ENCODE results near the gene OR10J4.
"Not testable (repeated sequence)": the region's sequence is repeated elsewhere in the genome, so short reads cannot be mapped to it uniquely, and the experiment has no call there.

Gene OR10J4

GRCh38 chr1:159444511-159444910 lies 12.5 kb downstream of the OR10J4 start:
- no peaks in the 10 kb centered on the region for H3K9me3 ChIP-seq
- TF ChIP-seq CTCF (IDR thresholded peaks at IDR 0.05; ENCODE audit: low read depth, low read length), result no peak

GRCh38 chr1:159448181-159448580 lies 16.2 kb downstream of the OR10J4 start:
- no peaks in the 10 kb centered on the region for H3K27me3 ChIP-seq
- no peaks in the 10 kb centered on the region for H3K9me3 ChIP-seq
- H3K4me1 ChIP-seq, result no peaks in the 10 kb centered on the region
- H3K36me3 ChIP-seq, result no peaks in the 10 kb centered on the region
- no peak for DNase-seq
- no peak overlapping the region for H3K4me3 ChIP-seq (ENCODE audit: low read depth, low read length)
- no peak for TF ChIP-seq CTCF (IDR thresholded peaks at IDR 0.05; ENCODE audit: low read depth, low read length)

More at GRCh38 chr1:159444511-159444910, 12.5 kb downstream of the OR10J4 start:
- no peak overlapping the region for H3K4me3 ChIP-seq (ENCODE audit: low read depth, low read length)
- no peaks in the 10 kb centered on the region for H3K27me3 ChIP-seq
- no peaks in the 10 kb centered on the region for H3K36me3 ChIP-seq
- DNase-seq, result no peak
- H3K4me1 ChIP-seq, result no peaks in the 10 kb centered on the region

DNA sequence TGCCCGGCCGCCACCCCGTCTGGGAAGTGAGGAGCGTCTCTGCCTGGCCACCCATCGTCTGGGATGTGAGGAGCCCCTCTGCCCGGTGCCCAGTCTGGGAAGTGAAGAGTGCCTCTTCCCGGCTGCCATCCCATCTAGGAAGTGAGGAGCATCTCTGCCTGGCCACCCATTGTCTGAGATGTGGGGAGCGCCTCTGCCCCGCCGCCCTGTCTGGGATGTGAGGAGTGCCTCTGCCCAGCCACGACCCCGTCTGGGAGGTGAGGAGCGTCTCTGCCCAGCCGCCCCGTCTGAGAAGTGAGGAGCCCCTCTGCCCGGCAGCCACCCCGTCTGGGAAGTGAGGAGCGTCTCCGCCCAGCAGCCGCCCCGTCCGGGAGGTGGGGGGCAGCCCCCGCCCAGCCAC lies 17.6 kb downstream of the OR10J4 start:
- not testable (repeated sequence) for DNase-seq; H3K36me3 ChIP-seq; H3K4me3 ChIP-seq (ENCODE audit: low read depth, low read length); H3K4me1 ChIP-seq; H3K9me3 ChIP-seq; H3K27me3 ChIP-seq

DNA sequence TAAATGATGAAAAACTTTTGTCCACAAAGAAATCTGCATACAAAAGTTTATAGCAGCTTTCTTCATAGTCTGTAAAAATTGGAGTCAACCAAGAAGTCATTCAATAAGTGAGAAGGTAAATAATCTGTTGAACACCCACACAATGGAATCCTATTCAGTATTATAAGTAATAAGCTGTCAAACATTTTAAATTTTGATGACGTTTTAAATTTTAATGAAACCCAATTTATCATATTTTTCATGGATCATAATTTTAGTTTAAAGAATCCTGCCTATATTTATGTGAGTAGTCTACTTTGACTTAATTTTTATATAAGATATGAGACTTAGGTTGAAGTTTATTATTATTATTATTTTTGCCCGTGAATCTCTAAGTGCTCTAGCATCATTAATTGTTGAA lies 27.5 kb downstream of the OR10J4 start:
- H3K4me3 ChIP-seq (ENCODE audit: low read depth, low read length), result no peak overlapping the region
- no peak for DNase-seq
- no peaks in the 10 kb centered on the region for H3K36me3 ChIP-seq
- TF ChIP-seq CTCF (IDR thresholded peaks at IDR 0.05; ENCODE audit: low read depth, low read length), result no peak
- H3K4me1 ChIP-seq, result no peaks in the 10 kb centered on the region
- no peaks in the 10 kb centered on the region for H3K27me3 ChIP-seq
- H3K9me3 ChIP-seq, result no peaks in the 10 kb centered on the region

- Histone ChIP-seq H3K9me3 (no peaks in the 10 kb centered on the region), H3K4me3 (ENCODE audit: low read depth, low read length) (no peak overlapping the region), H3K36me3 (no peaks in the 10 kb centered on the region), H3K27me3 (no peaks in the 10 kb centered on the region), H3K4me1 (no peaks in the 10 kb centered on the region)
- TF ChIP-seq CTCF (IDR thresholded peaks at IDR 0.05; ENCODE audit: low read depth, low read length), result no peak
- no peak for DNase-seq
These were observed 33.2 kb downstream of the OR10J4 start for GRCh38 chr1:159465191-159465603.

DNA sequence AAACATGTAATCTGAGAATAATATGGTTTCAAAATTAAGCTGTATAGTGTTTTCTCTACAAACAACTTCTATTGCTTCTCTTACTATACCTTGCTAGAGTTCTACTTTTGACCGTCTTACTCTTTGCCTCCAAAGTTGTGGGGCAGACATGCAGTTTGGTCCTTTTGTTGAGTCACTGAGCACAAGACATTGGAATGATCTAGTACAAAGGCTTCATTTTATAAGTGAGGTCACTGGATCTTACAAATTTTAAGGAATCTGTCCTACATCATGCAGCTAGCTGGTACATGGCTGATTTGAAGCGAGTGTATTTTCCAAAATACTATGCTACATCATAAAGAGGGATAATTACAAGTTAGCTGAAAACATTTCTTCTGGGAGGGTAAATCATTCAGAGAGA lies 36.3 kb downstream of the OR10J4 start:
- Histone ChIP-seq H3K36me3 (no peaks in the 10 kb centered on the region), H3K4me3 (ENCODE audit: low read depth, low read length) (no peak overlapping the region), H3K27me3 (no peaks in the 10 kb centered on the region), H3K4me1 (no peaks in the 10 kb centered on the region), H3K9me3 (no peaks in the 10 kb centered on the region)
- DNase-seq, result no peak
- TF ChIP-seq CTCF (IDR thresholded peaks at IDR 0.05; ENCODE audit: low read depth, low read length), result no peak

- H3K4me1 ChIP-seq, result no peaks in the 10 kb centered on the region
- no peak for DNase-seq
These were observed 38.0 kb downstream of the OR10J4 start for GRCh38 chr1:159469921-159470533.

More at GRCh38 chr1:159469921-159470533, 38.0 kb downstream of the OR10J4 start:
- no peak overlapping the region for H3K4me3 ChIP-seq (ENCODE audit: low read depth, low read length)
- H3K36me3 ChIP-seq, result no peaks in the 10 kb centered on the region
- H3K9me3 ChIP-seq, result no peaks in the 10 kb centered on the region
- no peaks in the 10 kb centered on the region for H3K27me3 ChIP-seq
- TF ChIP-seq CTCF (IDR thresholded peaks at IDR 0.05; ENCODE audit: low read depth, low read length), result no peak
